HepG2 (cell line): Measurements from ENCODE around the gene FEV. TPM values are rescaled to one million over a fixed set of nuclear protein-coding genes. Genes with fewer than 3 reads are reported as not detected.

Experiments used
- BORCS8-MEF2B ChIP-seq: sonication (generic); formaldehyde crosslinking; IDR thresholded peaks from 2 replicates; pipeline ENCODE4 v1.8.0; 2022; ENCODE audit warnings: mild to moderate bottlenecking, missing genetic modification reagents
- BRCA1 ChIP-seq: sonication (generic); formaldehyde crosslinking; IDR thresholded peaks from 2 replicates; pipeline ENCODE4 v1.4.0; 2020; ENCODE audit warnings: missing genetic modification reagents
- CCAR2 ChIP-seq: fragments of 200-400 bp; formaldehyde crosslinking; optimal IDR thresholded peaks from 2 replicates; pipeline ENCODE3; 2018; ENCODE audit warnings: low read depth, mild to moderate bottlenecking, low read length, moderate library complexity
- EZH2 ChIP-seq: conservative IDR thresholded peaks from 2 replicates; pipeline ENCODE4 v1.6.1; 2012; ENCODE audit warnings: mild to moderate bottlenecking, low read depth, low read length, moderate library complexity
- KAT2B ChIP-seq: fragments of 150-350 bp; IDR thresholded peaks from 2 replicates; pipeline ENCODE4 v1.6.1; 2014; ENCODE audit warnings: low read depth, low read length, borderline replicate concordance
- KAT7 ChIP-seq: IDR thresholded peaks from 2 replicates; pipeline ENCODE4 v1.6.1; 2018; ENCODE audit warnings: borderline replicate concordance, missing compliant biosample characterization
- MED1 ChIP-seq: sonication (generic); formaldehyde crosslinking; IDR thresholded peaks from 2 replicates; pipeline ENCODE4 v1.4.0; 2020; ENCODE audit warnings: missing genetic modification reagents
- RBAK ChIP-seq: sonication (generic); formaldehyde crosslinking; IDR thresholded peaks from 2 replicates; pipeline ENCODE4 v1.5.1; 2020; ENCODE audit warnings: mild to moderate bottlenecking, missing genetic modification reagents
- RFX5 ChIP-seq: IDR thresholded peaks from 2 replicates; pipeline ENCODE4 v1.6.1; 2011; ENCODE audit warnings: low read depth, low read length, improper control_type of control experiment
- SIN3A ChIP-seq: IDR thresholded peaks from 2 replicates; pipeline ENCODE4 v1.6.1; 2011; ENCODE audit warnings: low read depth, mild to moderate bottlenecking, control low read depth, low read length, borderline replicate concordance
- ZFP36 ChIP-seq: fragments of 150-350 bp; IDR thresholded peaks from 2 replicates; pipeline ENCODE4 v1.6.1; 2018; ENCODE audit warnings: borderline replicate concordance, low read length, low read depth; ENCODE audit not compliant: partially characterized antibody
- ZMAT3 ChIP-seq: sonication (generic); formaldehyde crosslinking; conservative IDR thresholded peaks from 2 replicates; pipeline ENCODE4 v1.7.0; 2021; ENCODE audit warnings: missing genetic modification reagents
- ZNF33B ChIP-seq: sonication (generic); formaldehyde crosslinking; IDR thresholded peaks from 2 replicates; pipeline ENCODE4 v1.5.1; 2020; ENCODE audit warnings: mild to moderate bottlenecking, missing genetic modification reagents
- ZNF496 ChIP-seq: sonication (generic); formaldehyde crosslinking; IDR thresholded peaks from 2 replicates; pipeline ENCODE4 v1.8.1; 2023; ENCODE audit warnings: mild to moderate bottlenecking, moderate library complexity, missing genetic modification reagents; ENCODE audit not compliant: insufficient replicate concordance
- ZNF530 ChIP-seq: sonication (generic); formaldehyde crosslinking; IDR thresholded peaks from 2 replicates; pipeline ENCODE4 v1.5.0; 2020; ENCODE audit warnings: low read depth, mild to moderate bottlenecking, missing genetic modification reagents
- ZNF607 ChIP-seq: sonication (generic); formaldehyde crosslinking; IDR thresholded peaks from 2 replicates; pipeline ENCODE4 v1.5.1; 2020; ENCODE audit warnings: missing genetic modification reagents, mild to moderate bottlenecking, borderline replicate concordance
- polyA plus RNA-seq, 8 experiments: library from polyadenylated mRNA; depleted of rRNA in 3 of 8; stranded (reverse) in 7 of 8; unstranded in 1 of 8; fragments of >200 nt; fragmentation: Illumina TruSeq in 4 of 8; extraction: Trizol in 4 of 8; gene quantifications; 2 replicates each; pipeline versions ENCODE4 v1.2.1 to v1.2.3, GENCODE V29; 2011 to 2016; ENCODE audit warnings: low read depth in 4 of 8, missing spikeins in 1 of 8, mixed read lengths in 1 of 8; ENCODE audit not compliant: insufficient read depth in 1 of 8
- total RNA-seq, 5 experiments: library from RNA; depleted of rRNA; stranded (reverse); fragments of >200 nt; fragmentation: Illumina TruSeq; extraction: Trizol; gene quantifications; 2 replicates each; pipeline ENCODE4 v1.2.3, GENCODE V29; 2016; ENCODE audit warnings: low read depth in 1 of 5
- TF ChIP-seq, protein P1 (sequence below): sonication (generic); IDR thresholded peaks from 2 replicates; pipeline ENCODE4 v1.6.1; 2016; ENCODE audit warnings: low read depth, borderline replicate concordance
- TF ChIP-seq, protein P2 (sequence below): IDR thresholded peaks from 2 replicates; pipeline ENCODE4 v1.6.1; 2016
- TF ChIP-seq, protein P3 (sequence below): sonication (generic); formaldehyde crosslinking; conservative IDR thresholded peaks from 2 replicates; pipeline ENCODE4 v1.8.0; 2022; ENCODE audit warnings: low read depth, missing genetic modification reagents
- TF ChIP-seq, protein P4 (sequence below): sonication (generic); formaldehyde crosslinking; IDR thresholded peaks from 2 replicates; pipeline ENCODE4 v1.4.0; 2020; ENCODE audit warnings: missing genetic modification reagents
- TF ChIP-seq, protein P5 (sequence below): sonication (generic); formaldehyde crosslinking; IDR thresholded peaks from 2 replicates; pipeline ENCODE4 v1.8.0; 2023; ENCODE audit warnings: mild to moderate bottlenecking, missing genetic modification reagents
- TF ChIP-seq, protein P6 (sequence below): sonication (generic); formaldehyde crosslinking; IDR thresholded peaks from 2 replicates; pipeline ENCODE4 v1.4.0; 2020; ENCODE audit warnings: mild to moderate bottlenecking, missing genetic modification reagents

The FEV gene
- total and polyA plus RNA-seq, 2 of the 13 experiments (the other 11 are each of a cell fraction or from before 2014, with no cell fraction given) = not detected

DNA sequence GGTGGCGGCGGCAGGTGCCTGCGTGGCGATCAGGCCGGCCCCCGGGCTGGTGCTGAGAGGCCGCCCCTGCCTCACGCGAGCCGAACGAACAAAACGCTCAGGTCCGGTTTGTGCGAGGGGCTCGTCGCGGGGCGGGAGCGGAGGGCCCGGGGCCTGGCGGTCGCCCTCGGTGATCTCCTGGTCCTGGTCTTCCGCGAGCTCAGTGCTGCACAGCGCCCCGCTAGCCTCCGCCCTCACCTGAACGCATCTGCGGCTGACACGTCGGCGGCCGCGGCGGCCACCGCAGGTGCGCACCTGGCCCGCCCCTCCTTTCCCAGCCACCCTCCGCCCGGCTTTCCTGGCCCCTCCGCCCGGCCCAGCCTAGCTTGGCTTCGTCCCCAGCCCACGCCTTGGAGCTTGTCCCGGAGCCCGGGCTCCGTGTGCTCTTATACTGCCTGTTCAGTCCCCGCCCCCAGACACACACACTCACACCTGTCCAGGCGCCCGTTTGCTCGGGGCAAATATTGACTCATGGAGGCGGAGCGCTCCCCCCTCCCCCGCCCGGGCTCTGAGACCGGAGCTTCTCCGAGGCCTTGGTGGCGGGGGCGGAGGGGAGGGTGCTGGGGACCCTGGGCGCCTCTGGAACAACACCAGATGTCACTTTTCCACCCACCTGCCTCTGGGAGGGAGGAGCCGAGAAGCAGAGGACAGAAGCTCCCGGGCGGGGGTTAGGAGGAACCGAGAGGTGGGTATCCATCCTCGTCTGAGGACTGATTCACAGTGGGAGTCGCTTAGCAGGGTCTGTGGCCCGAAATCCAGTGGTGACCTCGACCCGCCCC, 16.8 kb upstream of the FEV start (continued):
- TF ChIP-seq CCAR2 (no peak), ZMAT3 (CRISPR knock-in tag) (0 out of 2 replicates have a peak, but pooled peaks have one; percentile 72), ZNF607 (CRISPR knock-in tag) (peak; percentile 51; the same call in 1 of the 2 replicates), RBAK (CRISPR knock-in tag) (no peak), MED1 (CRISPR knock-in tag) (peak; percentile 49; the same call in 1 of the 2 replicates), ZNF530 (no peak), ZNF33B (CRISPR knock-in tag) (peak; percentile 92), ZNF496 (no peak), ZFP36 (no peak), KAT2B (no peak), BRCA1 (CRISPR knock-in tag) (no peak; the same call in 1 of the 2 replicates), EZH2 (no peak), RFX5 (no peak), SIN3A (peak; percentile 46; the same call in 1 of the 2 replicates), BORCS8-MEF2B (CRISPR knock-in tag) (peak; percentile 75; the same call in 1 of the 2 replicates), KAT7 (no peak)
- TF ChIP-seq, protein P1, sequence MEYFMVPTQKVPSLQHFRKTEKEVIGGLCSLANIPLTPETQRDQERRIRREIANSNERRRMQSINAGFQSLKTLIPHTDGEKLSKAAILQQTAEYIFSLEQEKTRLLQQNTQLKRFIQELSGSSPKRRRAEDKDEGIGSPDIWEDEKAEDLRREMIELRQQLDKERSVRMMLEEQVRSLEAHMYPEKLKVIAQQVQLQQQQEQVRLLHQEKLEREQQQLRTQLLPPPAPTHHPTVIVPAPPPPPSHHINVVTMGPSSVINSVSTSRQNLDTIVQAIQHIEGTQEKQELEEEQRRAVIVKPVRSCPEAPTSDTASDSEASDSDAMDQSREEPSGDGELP = peak; percentile 84; the same call in 1 of the 2 replicates
- TF ChIP-seq, protein P2, sequence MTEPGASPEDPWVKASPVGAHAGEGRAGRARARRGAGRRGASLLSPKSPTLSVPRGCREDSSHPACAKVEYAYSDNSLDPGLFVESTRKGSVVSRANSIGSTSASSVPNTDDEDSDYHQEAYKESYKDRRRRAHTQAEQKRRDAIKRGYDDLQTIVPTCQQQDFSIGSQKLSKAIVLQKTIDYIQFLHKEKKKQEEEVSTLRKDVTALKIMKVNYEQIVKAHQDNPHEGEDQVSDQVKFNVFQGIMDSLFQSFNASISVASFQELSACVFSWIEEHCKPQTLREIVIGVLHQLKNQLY (CRISPR knock-in tag) = peak; percentile 75; the same call in 1 of the 2 replicates
- TF ChIP-seq, protein P3, sequence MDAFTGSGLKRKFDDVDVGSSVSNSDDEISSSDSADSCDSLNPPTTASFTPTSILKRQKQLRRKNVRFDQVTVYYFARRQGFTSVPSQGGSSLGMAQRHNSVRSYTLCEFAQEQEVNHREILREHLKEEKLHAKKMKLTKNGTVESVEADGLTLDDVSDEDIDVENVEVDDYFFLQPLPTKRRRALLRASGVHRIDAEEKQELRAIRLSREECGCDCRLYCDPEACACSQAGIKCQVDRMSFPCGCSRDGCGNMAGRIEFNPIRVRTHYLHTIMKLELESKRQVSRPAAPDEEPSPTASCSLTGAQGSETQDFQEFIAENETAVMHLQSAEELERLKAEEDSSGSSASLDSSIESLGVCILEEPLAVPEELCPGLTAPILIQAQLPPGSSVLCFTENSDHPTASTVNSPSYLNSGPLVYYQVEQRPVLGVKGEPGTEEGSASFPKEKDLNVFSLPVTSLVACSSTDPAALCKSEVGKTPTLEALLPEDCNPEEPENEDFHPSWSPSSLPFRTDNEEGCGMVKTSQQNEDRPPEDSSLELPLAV = no peak
- TF ChIP-seq, protein P4, sequence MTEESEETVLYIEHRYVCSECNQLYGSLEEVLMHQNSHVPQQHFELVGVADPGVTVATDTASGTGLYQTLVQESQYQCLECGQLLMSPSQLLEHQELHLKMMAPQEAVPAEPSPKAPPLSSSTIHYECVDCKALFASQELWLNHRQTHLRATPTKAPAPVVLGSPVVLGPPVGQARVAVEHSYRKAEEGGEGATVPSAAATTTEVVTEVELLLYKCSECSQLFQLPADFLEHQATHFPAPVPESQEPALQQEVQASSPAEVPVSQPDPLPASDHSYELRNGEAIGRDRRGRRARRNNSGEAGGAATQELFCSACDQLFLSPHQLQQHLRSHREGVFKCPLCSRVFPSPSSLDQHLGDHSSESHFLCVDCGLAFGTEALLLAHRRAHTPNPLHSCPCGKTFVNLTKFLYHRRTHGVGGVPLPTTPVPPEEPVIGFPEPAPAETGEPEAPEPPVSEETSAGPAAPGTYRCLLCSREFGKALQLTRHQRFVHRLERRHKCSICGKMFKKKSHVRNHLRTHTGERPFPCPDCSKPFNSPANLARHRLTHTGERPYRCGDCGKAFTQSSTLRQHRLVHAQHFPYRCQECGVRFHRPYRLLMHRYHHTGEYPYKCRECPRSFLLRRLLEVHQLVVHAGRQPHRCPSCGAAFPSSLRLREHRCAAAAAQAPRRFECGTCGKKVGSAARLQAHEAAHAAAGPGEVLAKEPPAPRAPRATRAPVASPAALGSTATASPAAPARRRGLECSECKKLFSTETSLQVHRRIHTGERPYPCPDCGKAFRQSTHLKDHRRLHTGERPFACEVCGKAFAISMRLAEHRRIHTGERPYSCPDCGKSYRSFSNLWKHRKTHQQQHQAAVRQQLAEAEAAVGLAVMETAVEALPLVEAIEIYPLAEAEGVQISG (CRISPR knock-in tag) = peak; percentile 61; the same call in 1 of the 2 replicates
- TF ChIP-seq, protein P5, sequence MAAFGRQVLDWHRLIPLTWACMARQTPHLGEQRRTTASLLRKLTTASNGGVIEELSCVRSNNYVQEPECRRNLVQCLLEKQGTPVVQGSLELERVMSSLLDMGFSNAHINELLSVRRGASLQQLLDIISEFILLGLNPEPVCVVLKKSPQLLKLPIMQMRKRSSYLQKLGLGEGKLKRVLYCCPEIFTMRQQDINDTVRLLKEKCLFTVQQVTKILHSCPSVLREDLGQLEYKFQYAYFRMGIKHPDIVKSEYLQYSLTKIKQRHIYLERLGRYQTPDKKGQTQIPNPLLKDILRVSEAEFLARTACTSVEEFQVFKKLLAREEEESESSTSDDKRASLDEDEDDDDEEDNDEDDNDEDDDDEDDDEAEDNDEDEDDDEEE (CRISPR knock-in tag) = 0 out of 2 replicates have a peak, but pooled peaks have one; percentile 76
- TF ChIP-seq, protein P6, sequence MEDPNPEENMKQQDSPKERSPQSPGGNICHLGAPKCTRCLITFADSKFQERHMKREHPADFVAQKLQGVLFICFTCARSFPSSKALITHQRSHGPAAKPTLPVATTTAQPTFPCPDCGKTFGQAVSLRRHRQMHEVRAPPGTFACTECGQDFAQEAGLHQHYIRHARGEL (CRISPR knock-in tag) = 0 out of 2 replicates have a peak, but pooled peaks have one; percentile 48
